Measurements from ENCODE around the gene ID2.
"Not testable (repeated sequence)": the region's sequence is repeated elsewhere in the genome, so short reads cannot be mapped to it uniquely, and the experiment has no call there.

The ID2 gene

GRCh38 chr2:8685697-8686358, 4.0 kb downstream of the ID2 start:
- peak; percentile 54 to 88 (median 74) for DNase-seq

DNA sequence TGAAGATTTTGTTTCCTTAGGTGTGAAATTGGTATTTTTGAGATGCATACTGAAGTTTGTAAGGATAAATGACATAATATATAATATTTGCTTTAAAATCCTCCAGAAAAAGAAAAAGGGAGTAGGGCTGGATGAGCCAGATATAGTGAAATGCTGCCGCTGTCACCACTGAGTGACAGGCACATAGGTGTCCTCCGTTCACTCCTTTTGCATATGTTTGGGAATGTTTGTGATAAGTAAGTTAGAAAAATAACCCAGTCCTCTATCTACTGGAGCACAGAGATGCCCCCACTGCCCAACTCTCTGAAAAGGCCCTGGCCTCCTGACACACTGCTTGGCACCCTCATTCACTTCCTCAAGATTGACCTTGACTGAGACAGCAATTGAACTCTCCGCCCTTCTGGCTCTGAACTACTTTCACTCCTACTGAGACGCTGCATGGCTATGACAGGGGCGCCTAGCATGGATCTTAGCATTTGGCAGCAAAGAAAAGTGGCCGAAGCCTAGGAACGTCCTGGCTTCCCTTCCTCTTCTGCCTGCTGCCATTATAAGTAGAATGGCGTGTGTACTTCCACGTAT, 10.1 kb downstream of the ID2 start:
- DNase-seq = no peak

- DNase-seq = no peak
These were observed 10.9 kb downstream of the ID2 start for GRCh38 chr2:8692783-8693156.

- peak in 2 of 6 experiments; percentile 3 to 10 for DNase-seq
These were observed 11.4 kb downstream of the ID2 start for GRCh38 chr2:8693157-8693821.

DNA sequence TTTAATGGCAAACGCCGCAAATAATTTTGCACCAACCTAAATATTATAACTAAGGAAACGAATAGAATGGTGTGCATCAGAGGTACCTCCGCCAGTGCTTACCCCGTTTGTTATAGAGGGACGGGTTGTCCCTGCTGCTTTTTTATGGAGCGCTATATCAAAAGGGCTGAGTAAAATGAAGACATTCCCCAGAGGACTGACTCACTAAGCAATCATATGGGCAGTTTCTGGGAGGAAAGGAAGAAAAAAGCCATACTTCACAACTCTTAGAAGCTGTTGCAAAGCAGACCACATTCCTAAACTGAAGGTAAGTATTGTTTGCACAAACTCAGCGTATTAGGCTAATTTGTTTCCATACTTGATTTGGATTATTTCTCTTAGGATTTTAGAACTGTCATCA, 12.9 kb downstream of the ID2 start:
- no peak for DNase-seq

DNA sequence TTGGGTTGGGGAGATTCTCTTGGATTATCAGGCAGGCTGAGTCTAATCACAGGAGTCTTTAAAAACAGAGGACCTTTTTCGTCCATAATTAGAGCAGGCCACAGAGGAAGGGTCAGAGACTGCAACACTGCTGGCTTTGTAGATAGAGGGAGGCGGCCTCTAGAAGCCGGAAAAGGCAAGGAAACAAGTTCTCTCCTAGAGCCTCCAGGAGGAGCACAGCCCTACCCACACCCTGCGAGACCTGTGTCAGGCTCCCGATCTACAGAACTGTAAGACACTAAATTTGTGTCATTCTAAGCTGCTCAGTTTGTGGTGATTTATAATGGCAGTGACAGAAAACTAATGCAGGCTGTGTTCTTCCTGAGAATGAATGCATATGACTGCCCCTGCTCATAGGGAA, 15.3 kb downstream of the ID2 start:
- no peak for DNase-seq

DNA sequence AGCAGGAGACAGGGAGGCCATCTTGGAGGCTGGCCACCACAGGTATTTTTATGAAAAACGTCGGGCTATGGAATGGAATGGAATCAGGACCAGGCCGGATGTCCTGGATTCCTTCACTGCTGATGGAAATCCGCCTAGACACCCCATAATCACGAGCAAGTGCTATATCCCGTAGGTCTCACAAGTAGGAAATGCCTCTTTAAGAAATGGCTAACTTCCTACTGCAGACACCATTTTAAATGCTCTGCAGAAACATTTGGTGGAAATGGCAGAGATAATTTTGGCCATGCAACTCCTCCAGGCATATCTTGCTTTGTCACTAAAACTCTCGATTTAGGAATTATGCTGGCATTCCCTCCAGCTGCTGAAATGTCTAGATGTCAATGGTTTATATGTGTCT, 18.0 kb downstream of the ID2 start:
- DNase-seq = no peak

DNA sequence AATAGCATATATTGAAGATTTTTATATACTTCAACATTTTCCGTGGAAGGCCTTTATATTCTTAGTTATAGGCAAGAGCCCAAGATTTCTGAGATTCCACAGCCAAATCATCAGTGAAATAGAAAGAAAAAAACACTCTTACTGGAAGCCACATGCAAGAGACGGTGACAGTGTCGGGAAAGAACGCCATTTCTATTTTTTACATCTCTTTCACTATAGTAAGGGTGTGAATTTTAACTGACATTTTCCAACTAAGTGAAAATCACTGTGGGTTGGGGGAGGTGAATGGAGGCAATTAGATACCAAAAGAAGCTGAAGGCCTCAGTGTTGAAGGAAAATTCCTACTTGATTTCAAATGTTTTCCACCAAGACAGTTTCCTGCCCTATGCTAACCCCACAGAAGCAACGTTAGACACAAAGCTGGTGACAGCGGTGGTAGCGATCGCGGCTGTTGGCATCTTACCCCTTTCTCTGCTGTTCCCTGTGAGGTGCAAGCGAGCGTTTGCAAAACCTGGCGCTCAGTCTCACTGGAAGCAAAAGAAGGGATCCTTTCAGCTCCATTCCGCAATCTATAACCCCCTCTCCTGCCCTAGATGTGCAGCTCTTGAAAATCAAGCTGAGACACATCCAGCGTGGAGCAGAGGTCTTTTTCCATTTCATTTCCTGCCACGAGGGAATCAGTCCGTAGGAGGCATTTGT, 20.0 kb downstream of the ID2 start:
- no peak for DNase-seq

- DNase-seq = no peak
These were observed 23.1 kb downstream of the ID2 start for GRCh38 chr2:8704906-8705305.

- DNase-seq = no peak
These were observed 27.8 kb downstream of the ID2 start for GRCh38 chr2:8709611-8710010.

DNA sequence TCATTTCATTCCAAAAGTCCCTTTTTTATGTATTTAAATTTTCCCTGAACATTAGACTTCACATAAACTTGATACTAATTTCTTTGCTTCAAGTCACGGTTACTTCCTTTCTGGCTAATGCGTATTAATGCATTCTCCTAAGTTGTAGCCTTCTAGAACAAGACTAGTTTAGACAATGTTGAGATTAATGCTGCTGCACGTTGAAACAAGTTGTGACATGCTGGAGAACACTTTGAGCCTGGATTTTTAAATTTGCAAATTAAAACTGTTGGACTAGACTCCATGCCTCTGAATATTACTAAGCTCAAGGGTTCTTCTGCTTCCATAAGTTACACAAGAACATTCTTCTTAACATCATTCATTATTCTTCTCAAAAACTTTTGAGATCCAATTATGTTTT, 29.1 kb downstream of the ID2 start:
- no peak for DNase-seq

DNA sequence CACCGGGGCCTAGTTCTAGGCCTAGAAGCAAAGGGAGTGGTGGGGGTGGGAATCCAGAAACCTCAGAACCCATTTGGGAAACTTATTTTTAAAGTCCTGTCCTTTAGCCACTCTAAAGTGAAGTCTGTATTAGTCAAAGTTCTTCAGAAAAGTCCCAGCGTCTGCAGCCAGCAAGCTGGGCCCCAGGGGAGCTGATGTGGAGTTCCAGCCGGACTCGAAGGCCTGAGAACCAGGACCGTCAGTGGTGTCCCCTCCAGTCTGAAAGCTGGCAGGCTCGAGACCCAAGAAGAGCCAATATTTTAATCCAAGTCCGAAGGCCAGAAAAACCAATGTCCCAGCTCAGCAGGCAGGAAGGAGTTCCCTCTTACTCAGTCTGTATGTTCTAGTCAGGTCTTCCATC, 32.4 kb downstream of the ID2 start:
- DNase-seq = no peak

GRCh38 chr2:8714971-8715370, 33.1 kb downstream of the ID2 start:
- DNase-seq = no peak

- no peak for DNase-seq
These were observed 37.7 kb downstream of the ID2 start for GRCh38 chr2:8719528-8719927.

DNA sequence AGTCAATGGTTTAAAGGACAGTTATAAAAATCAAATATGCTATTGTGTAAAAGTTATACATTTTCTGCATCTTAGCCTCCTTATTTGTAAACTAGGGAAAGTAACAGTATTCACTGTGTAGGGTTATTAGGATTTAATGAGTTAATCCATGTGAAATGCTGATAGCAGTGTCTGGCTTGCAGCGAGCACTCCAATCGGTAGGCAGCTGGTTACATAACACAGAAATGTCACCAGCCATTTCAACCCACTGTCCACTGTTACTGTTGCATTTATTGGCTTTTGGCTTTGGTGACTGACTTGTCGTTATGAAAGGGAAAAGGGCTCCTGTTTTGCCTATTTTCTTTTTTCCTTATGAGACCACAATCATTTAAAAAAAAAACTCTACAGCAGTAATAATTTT, 38.9 kb downstream of the ID2 start:
- DNase-seq = no peak

DNA sequence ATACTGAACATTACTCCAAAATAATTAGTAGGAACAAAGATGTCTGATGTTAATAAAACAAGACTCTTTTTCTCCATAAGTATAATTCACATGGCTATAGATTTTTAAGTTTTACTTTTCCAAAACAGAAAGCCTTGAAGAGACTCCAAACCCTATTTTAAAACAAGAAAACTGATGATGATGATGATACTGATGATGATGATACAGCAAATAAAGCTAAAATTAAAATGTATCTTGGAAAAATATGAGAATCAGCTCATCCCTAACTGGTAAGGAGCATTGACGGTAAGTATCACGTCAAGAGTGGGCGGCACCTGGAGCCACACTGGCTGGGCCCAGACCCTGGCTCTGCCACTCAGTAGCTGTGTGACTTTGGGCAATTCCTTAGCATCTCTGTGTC, 39.6 kb downstream of the ID2 start:
- no peak for DNase-seq

DNA sequence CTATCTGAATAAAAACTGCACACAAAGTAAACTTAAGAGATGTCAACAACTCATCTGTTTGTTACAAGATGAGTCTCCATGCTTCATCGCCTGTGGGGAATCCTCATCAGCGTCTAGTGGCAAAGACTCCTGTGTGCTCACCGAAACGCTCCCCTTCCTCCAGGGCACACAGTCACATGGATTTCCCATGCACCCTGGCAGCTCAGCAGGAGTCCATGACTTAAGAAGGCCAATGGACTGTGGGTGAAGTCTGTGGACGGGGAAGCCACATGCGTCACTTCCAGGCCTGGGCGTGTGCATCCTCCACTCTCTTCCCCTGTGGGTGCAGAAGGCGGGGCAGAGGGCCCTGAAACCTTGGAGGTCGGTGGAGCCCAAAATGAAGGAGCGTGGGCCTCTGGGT, 41.1 kb downstream of the ID2 start:
- DNase-seq = no peak

- no peak for DNase-seq
These were observed 44.0 kb downstream of the ID2 start for GRCh38 chr2:8725838-8726237.

DNA sequence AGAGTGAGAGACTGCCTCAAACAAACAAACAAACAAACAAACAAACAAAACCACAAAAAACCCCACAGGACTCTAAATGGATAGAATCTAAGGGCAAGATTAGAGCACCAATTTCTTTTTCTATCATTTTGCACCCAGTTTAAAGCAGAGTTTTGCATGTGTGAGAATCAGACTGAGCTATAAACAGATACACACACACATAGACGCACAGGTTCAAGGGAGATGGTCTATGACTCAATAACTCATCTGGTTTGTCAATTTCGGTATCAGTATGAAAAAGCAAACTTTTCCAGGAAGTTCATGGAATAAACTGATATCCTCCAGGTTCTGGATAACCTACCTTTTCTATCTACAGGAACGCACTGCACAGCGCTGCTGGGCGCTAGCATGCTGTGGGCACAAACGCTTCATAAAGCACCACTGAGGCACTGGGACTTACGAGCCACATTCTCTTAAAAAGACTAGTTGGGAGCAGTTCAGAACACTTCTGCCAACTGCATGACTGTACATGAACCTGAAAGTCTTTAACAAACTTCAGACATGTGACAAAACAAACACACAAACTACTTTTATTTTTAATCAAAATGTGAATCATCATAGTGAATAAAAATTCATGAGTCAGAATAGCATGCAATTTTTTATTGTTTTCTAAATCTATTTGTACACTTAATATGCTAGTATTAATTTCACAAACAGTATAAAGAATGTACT, 46.6 kb downstream of the ID2 start:
- DNase-seq = no peak

DNA sequence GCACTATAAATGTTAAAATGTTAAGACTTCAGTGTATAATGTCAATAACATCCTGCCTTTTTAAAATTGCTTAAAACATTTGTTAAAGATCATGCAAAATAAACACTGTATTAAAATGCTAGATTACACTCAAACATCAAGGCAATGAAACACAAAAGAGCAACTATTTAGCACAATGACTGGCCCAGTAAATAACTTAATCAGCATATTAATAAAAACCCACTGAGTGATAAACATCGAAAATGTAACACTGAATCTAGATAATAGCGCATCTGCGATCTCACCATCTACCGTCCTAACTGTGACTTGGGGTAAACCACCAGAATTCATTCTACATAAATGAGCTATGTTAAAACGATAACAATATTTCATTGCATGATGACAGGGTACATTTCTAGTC, 47.2 kb downstream of the ID2 start:
- DNase-seq = not testable (repeated sequence)

DNA sequence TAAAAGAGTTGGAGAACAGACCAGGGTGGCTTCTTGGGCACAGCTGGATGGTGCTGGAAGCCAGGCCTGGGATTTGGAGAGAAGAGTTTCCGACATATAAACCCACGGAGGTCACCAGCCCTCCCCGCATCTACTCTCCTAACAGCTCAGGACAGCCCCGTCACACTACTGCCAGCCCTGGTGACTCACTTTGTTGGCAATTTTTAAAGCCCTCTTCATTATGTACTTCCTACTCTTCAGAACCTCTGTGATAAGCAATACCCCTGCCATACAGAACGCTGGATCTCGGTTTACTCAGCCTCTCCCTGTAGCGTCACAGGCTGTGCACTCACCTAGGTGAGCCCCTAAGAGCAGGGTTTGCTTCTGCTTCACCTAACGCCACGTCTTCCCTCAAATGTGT, 48.1 kb downstream of the ID2 start:
- no peak for DNase-seq

DNA sequence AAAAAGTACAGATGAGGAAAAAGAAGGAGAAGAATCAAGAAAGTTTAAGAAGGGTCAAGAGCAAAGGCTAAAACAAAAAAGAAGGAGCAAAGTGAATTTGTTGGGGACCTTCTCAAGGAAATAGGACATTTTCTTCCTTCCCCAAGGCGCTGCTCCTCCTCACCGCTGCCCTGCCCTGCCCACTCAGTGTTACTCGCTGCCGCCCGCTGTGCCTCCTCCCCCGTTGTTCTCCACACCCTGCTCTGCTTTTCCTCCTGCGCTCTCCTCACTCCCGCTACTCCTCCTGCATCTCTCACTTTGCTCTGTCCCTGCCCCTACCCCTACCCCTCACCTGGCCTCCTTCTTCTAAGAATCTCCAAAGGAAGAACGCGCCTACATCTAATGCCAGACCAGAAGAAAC, 50.7 kb downstream of the ID2 start:
- no peak for DNase-seq

Data from stimulated activated naive CD4-positive, alpha-beta T cell (primary cell).